HG03103 (cell line): ENCODE measurements around the gene KRTAP4-3.
"Not testable (repeated sequence)": the region's sequence is repeated elsewhere in the genome, so short reads cannot be mapped to it uniquely, and the experiment has no call there.

Experiments used
- ATAC-seq: cut with Tn5 transposase; IDR thresholded peaks from one replicate; pipeline ENCODE4 v1.9.1; 2021; ENCODE audit warnings: low read depth; ENCODE audit not compliant: unreplicated experiment

Gene KRTAP4-3

DNA sequence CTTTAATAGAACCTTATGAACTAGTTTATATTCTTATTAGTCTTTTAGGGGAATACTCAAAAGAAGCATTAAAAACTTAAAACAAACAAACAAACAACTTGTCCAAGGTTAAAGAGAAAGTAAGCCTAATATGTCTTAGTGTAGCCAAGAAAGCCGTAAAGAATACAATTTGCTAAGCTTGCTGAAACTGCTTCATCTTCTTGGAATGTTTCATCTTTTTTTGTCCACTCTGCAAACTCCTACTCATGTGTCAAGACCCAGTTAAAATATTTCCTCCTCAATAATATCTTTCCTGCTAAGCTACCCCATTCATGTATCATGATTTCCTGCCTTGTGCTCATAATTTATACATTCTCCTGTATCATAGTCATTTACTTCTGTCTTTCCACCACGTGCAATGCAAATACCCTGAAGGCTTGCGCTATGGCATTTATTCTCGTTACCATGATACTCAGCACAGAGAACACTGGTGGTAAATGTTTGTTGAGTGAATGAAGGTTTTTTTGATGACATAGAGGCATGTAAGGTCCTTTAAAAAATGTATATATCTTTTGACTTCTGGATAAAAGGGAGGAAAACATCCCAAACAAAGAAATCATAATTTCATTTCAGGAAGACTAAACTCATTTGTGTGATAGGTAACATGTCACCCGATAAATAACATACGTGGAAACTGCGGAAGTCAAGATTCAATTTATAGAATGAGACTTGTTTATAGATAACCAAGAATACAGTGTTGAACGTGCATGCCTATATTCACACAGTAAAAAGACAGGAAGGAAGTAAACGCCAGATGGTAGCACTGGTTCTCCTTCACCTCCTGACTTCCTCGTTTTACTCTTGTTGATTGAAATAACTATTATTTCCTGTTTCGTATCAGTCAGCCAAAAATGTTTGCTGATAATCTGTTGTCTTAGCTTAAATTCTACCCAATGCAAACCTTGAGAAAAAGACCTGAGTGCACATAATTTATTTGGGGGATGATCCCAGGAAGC, 48.0 kb downstream of the KRTAP4-3 start:
- ATAC-seq: not testable (repeated sequence)

- ATAC-seq: no peak
These were observed 49.3 kb downstream of the KRTAP4-3 start for GRCh38 chr17:41118721-41119120.

DNA sequence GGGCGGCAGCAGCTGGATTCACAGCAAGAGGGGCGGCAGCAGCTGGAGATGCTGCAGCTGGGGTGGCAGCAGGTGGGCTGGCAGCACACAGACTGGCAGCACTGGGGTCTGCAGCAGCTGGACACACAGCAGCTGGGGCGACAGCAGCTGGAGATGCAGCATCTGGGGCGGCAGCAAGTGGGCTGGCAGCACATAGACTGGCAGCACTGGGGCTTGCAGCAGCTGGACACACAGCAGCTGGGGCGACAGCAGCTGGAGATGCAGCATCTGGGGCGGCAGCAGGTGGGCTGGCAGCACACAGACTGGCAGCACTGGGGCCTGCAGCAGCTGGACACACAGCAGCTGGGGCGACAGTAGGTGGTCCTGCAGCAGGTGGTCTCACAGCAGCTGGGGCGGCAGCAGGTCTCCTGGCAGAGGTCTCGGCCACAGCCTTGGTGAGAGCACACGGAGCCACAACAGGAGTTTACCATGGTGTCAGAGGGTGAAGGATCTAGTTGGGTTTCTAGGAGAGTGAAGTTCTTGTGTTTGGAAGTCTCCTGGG, 50.1 kb downstream of the KRTAP4-3 start, which contains the start of gene KRTAP4-11:
Gene KRTAP4-11 (minus strand): TSS at position 528 of the 541 bp plus-strand sequence. CDS start 58 bp downstream, at position 470.
- not testable (repeated sequence) for ATAC-seq
